Muscle layer of duodenum (tissue), 2 donors: ENCODE measurements around the gene RNF152.

Experiments used
- H3K27ac ChIP-seq: one replicate; pipeline ENCODE4 v1.7.0; 2013; ENCODE audit warnings: mild to moderate bottlenecking, low read length
- H3K27me3 ChIP-seq: one replicate; pipeline ENCODE4 v1.7.0; 2013; ENCODE audit warnings: low read depth, mild to moderate bottlenecking, control low read depth, low read length
- H3K36me3 ChIP-seq, 2 donors: one replicate each; pipeline ENCODE4 v1.7.0; 2013; ENCODE audit warnings: low read length in 2 of 2, control low read depth in 1 of 2, mild to moderate bottlenecking in 1 of 2; ENCODE audit not compliant: insufficient read depth in 2 of 2, control insufficient read depth in 1 of 2
- H3K4me1 ChIP-seq, 2 donors: one replicate each; pipeline ENCODE4 v1.7.0; 2013; ENCODE audit warnings: low read length in 2 of 2, mild to moderate bottlenecking in 2 of 2, control low read depth in 1 of 2, moderate library complexity in 1 of 2; ENCODE audit not compliant: insufficient read depth in 2 of 2, control insufficient read depth in 1 of 2
- H3K4me3 ChIP-seq, 2 donors: one replicate each; pipeline ENCODE4 v1.7.0; 2013; ENCODE audit warnings: low read length in 2 of 2, low read depth in 1 of 2, mild to moderate bottlenecking in 1 of 2
- H3K9me3 ChIP-seq, 2 donors: one replicate each; pipeline ENCODE4 v1.7.0; 2013; ENCODE audit warnings: low read length in 2 of 2, control low read depth in 1 of 2, mild to moderate bottlenecking in 1 of 2; ENCODE audit not compliant: control insufficient read depth in 1 of 2
- donor health status: healthy.

Gene RNF152

DNA sequence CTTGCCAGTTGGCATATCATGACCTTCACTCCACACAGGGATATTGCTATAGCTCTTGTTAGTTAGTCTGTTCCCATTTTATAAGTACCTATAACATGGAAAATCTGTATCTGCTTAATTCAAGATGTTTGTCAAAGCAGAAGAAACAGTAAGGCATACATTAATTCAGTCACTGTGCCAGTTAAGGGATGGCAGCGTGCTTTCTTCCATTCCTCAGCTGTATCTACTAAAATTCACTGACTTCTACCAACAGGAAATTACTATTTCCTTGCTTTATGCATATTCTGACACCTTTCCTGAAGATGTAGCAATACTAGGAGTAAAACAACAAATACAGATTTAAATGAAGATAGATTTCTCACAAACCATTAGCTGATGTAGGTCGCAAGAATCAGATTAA is 59.9 kb downstream of the RNF152 start:
- H3K27ac ChIP-seq = no peak overlapping the region
- no peak overlapping the region for H3K4me3 ChIP-seq
- H3K27me3 ChIP-seq = no peaks in the 10 kb centered on the region
- H3K9me3 ChIP-seq = no peaks in the 10 kb centered on the region
- no peaks in the 10 kb centered on the region for H3K36me3 ChIP-seq
- no peaks in the 10 kb centered on the region for H3K4me1 ChIP-seq

DNA sequence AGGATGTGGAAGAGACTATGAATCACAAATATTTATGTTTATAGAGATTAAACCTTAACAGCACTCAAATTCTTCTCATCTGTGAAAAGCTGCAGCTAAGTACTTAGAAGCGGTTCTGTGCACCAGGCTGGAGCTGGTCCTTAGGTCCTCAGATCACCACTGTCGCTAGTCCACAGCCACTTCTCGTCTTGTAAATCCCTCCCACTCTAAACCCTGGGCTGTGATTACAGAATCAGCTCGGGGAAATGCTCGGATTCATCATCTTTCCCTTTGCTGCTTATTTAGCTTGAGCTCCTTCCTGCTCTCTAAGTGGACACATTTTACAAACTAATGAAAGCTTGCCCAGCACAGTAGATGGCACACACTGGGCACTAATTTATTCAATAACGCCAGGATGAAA is 61.7 kb downstream of the RNF152 start:
- Histone ChIP-seq H3K9me3 (no peaks in the 10 kb centered on the region), H3K4me1 (no peaks in the 10 kb centered on the region), H3K27ac (no peak overlapping the region), H3K27me3 (no peaks in the 10 kb centered on the region), H3K36me3 (no peaks in the 10 kb centered on the region), H3K4me3 (no peak overlapping the region)

DNA sequence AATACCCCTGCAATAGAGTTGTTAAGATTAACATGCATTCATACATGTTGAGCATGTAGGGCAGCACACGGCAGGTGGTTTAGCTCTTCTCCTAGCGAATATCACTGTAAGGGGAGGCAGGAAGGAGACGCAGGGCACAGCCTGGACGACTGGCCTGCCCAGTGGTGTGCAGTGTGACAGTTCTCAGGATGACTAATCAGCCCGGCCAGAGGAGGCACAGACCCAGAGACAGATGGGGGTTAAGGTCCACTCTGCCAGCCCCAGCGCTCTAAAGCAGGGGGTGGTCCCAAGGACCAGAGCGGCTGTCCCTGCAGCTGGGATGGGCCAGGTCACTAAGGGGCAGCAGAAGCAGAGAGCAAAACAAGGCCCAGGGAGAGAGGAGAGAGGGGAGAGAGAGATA is 63.7 kb downstream of the RNF152 start:
- H3K36me3 ChIP-seq = no peaks in the 10 kb centered on the region
- H3K9me3 ChIP-seq = no peaks in the 10 kb centered on the region
- no peak overlapping the region for H3K4me3 ChIP-seq
- no peaks in the 10 kb centered on the region for H3K27me3 ChIP-seq
- H3K4me1 ChIP-seq = no peaks in the 10 kb centered on the region
- H3K27ac ChIP-seq = no peak overlapping the region

DNA sequence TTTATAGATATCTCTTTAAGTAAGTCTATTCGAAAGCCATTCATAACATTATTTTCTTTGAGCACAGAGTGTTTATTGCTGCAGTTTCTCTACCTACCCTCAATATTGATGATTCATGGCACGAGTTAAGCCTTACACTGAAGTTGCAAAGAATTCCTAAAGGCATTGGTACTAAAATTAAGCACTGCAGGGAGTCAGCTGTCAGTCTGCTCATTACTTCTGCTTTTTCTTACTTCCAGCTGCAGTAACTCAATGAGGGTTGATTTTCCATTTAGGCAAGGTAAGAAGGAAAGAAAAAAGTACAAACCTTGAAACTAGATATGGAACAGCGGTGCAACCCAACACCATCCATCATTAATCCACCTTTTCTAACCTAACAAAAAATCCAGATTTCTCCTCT is 65.2 kb downstream of the RNF152 start:
- H3K4me1 ChIP-seq = no peaks in the 10 kb centered on the region

GRCh38 chr18:61825386-61825785 is 67.4 kb downstream of the RNF152 start:
- no peak overlapping the region for H3K4me3 ChIP-seq

More for the DNA sequence above, 65.2 kb downstream of the RNF152 start:
- Histone ChIP-seq H3K27ac (no peak overlapping the region), H3K27me3 (no peaks in the 10 kb centered on the region), H3K36me3 (no peaks in the 10 kb centered on the region), H3K9me3 (no peaks in the 10 kb centered on the region), H3K4me3 (no peak overlapping the region)

DNA sequence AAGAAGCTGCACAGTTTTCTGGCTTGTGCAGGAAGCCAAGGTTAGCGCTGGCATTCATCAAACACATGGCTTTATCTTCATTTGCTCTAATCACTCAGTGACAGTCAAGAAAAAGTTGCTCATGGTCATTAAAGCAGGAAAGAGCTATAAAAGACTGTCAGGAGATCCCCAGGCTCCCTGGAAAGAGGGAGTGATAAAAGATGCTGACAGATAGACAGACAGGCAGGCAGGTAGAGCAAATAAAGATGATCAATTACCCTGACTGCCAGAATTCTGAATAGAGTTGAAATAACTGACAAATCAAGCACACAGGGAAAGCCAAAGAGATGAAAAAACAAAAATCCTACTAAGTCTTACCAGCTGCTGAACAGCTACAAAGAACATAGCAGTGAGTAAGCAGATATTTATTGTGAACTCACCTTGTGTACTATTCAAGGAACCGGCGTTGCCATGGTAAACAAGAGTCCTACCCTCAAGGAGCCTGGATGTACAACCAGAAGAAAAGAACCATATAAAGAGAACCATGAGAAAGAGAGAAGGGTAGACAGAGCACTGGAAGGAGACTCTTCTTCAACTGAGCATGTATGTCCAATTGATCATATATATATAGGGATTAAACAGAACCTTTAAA is 68.0 kb downstream of the RNF152 start:
- Histone ChIP-seq H3K9me3 (no peaks in the 10 kb centered on the region), H3K27ac (no peak overlapping the region)

More at GRCh38 chr18:61825386-61825785, 67.4 kb downstream of the RNF152 start:
- Histone ChIP-seq H3K9me3 (no peaks in the 10 kb centered on the region), H3K4me1 (no peaks in the 10 kb centered on the region), H3K27ac (no peak overlapping the region), H3K36me3 (no peaks in the 10 kb centered on the region), H3K27me3 (no peaks in the 10 kb centered on the region)

GRCh38 chr18:61823595-61823994 is 69.2 kb downstream of the RNF152 start:
- Histone ChIP-seq H3K9me3 (no peaks in the 10 kb centered on the region), H3K27ac (no peak overlapping the region), H3K4me1 (no peaks in the 10 kb centered on the region), H3K36me3 (no peaks in the 10 kb centered on the region), H3K4me3 (no peak overlapping the region), H3K27me3 (no peaks in the 10 kb centered on the region)

More for the DNA sequence above, 68.0 kb downstream of the RNF152 start:
- Histone ChIP-seq H3K4me3 (no peak overlapping the region), H3K36me3 (no peaks in the 10 kb centered on the region), H3K4me1 (no peaks in the 10 kb centered on the region), H3K27me3 (no peaks in the 10 kb centered on the region)

- H3K27ac ChIP-seq = no peak overlapping the region
- no peaks in the 10 kb centered on the region for H3K27me3 ChIP-seq
- H3K4me1 ChIP-seq = no peaks in the 10 kb centered on the region
- H3K36me3 ChIP-seq = no peaks in the 10 kb centered on the region
- no peak overlapping the region for H3K4me3 ChIP-seq
- no peaks in the 10 kb centered on the region for H3K9me3 ChIP-seq
Measured at GRCh38 chr18:61822879-61823278, 69.9 kb downstream of the RNF152 start.

GRCh38 chr18:61821748-61822147 is 71.1 kb downstream of the RNF152 start:
- no peaks in the 10 kb centered on the region for H3K4me1 ChIP-seq
- no peak overlapping the region for H3K4me3 ChIP-seq
- no peak overlapping the region for H3K27ac ChIP-seq
- no peaks in the 10 kb centered on the region for H3K9me3 ChIP-seq
- no peaks in the 10 kb centered on the region for H3K36me3 ChIP-seq
- no peaks in the 10 kb centered on the region for H3K27me3 ChIP-seq

- no peaks in the 10 kb centered on the region for H3K27me3 ChIP-seq
- H3K9me3 ChIP-seq = no peaks in the 10 kb centered on the region
- H3K36me3 ChIP-seq = peaks cover 0 to 4% of the 10 kb centered on the region in 2 donors
- H3K4me1 ChIP-seq = no peaks in the 10 kb centered on the region
- H3K4me3 ChIP-seq = no peak overlapping the region
- no peak overlapping the region for H3K27ac ChIP-seq
Measured at GRCh38 chr18:61820882-61821281, 71.9 kb downstream of the RNF152 start.

- H3K27ac ChIP-seq = no peak overlapping the region
- peaks cover 0 to 8% of the 10 kb centered on the region in 2 donors for H3K36me3 ChIP-seq
- H3K4me1 ChIP-seq = no peaks in the 10 kb centered on the region
- H3K27me3 ChIP-seq = no peaks in the 10 kb centered on the region
- H3K9me3 ChIP-seq = no peaks in the 10 kb centered on the region
- no peak overlapping the region for H3K4me3 ChIP-seq
Measured at GRCh38 chr18:61817086-61817485, 75.7 kb downstream of the RNF152 start.

DNA sequence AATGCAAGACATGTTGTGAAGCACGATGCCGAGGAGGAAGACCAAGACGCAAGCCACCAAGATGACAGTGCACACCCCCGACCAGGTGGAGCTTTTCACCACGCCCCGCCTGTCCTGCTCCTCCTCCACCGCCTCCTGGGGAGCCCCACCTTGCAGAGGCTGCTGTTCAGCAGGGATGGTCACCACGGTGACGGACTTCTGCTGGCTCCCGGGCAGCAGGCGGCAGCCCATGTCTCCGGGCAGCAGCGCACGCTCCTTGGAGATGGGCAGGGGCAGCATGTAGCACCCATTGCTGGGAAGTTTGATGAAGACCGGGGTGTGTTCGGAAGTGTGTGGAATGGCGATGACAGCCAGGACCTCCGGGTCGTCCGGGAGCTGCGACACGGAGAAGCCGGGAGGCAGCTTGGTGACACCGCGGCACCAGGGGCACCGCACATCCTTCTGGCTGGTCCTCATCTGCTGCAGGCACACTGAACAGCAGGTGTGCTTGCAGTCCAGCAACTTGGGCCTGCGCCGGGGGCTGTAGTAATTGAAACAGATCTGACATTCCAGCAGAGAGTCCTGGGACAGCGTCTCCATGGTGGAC is 76.8 kb downstream of the RNF152 start:
- Histone ChIP-seq H3K27me3 (no peaks in the 10 kb centered on the region), H3K36me3 (peaks cover 0 to 8% of the 10 kb centered on the region in 2 donors), H3K9me3 (no peaks in the 10 kb centered on the region), H3K4me1 (no peaks in the 10 kb centered on the region), H3K27ac (no peak overlapping the region), H3K4me3 (no peak overlapping the region)
